ENCODE data around the gene CDK11B.

- TF ChIP-seq POLR2A (IDR thresholded peaks at IDR 0.05) = no peak
- TF ChIP-seq, protein P1, sequence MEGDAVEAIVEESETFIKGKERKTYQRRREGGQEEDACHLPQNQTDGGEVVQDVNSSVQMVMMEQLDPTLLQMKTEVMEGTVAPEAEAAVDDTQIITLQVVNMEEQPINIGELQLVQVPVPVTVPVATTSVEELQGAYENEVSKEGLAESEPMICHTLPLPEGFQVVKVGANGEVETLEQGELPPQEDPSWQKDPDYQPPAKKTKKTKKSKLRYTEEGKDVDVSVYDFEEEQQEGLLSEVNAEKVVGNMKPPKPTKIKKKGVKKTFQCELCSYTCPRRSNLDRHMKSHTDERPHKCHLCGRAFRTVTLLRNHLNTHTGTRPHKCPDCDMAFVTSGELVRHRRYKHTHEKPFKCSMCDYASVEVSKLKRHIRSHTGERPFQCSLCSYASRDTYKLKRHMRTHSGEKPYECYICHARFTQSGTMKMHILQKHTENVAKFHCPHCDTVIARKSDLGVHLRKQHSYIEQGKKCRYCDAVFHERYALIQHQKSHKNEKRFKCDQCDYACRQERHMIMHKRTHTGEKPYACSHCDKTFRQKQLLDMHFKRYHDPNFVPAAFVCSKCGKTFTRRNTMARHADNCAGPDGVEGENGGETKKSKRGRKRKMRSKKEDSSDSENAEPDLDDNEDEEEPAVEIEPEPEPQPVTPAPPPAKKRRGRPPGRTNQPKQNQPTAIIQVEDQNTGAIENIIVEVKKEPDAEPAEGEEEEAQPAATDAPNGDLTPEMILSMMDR (IDR thresholded peaks at IDR 0.05) = no peak
Measured at GRCh38 chr1:1703796-1704195, 45.0 kb upstream of the CDK11B start.

All from heart left ventricle (tissue), 13 donors.